ENCODE measurements around the gene ALG5. TPM values are rescaled to one million over a fixed set of nuclear protein-coding genes. Genes with fewer than 3 reads are reported as not detected.

ALG5 gene
- total and polyA plus RNA-seq, 11 donors: 8.4 to 31.8 (median 13.1) TPM

- peak; percentile 33 to 69 (median 61) for ATAC-seq
- intact Hi-C loops (cut with DNase I): loop anchor here in 4 of 10 donors (2.0 to 10.0 kb wide), 4 partner anchors 55 to 65 kb away; no protein-coding TSS in a partner anchor
Measured at GRCh38 chr13:36919171-36919832, 79.8 kb downstream of the ALG5 start.

GRCh38 chr13:36918246-36919131 lies 80.7 kb downstream of the ALG5 start:
- whole genome bisulfite sequencing, 4 donors: 34 to 35% (median 35%) methylated on average over 12 of the region's 12 CpGs
- H3K4me1 ChIP-seq: peaks cover 0 to 27% (median 4%) of the 10 kb centered on the region in 12 donors
- no peaks in the 10 kb centered on the region for H3K36me3 ChIP-seq
- intact Hi-C loops (cut with DNase I): loop anchor here in 4 of 10 donors (2.0 to 10.0 kb wide), 4 partner anchors 54 to 64 kb away; no protein-coding TSS in a partner anchor
- H3K9me3 ChIP-seq: no peaks in the 10 kb centered on the region
- H3K4me3 ChIP-seq: peak overlapping the region; percentile 49 to 85 (median 68)
- DNase-seq: no peak
- no peak for TF ChIP-seq CTCF (IDR thresholded peaks at IDR 0.05)
- no peak for TF ChIP-seq POLR2A (IDR thresholded peaks at IDR 0.05)
- ATAC-seq: peak in 1 of 4 donors; percentile 33
- H3K27ac ChIP-seq: peak overlapping the region in 11 of 12 donors; percentile 33 to 87 (median 60)
- H3K27me3 ChIP-seq: peaks cover 0 to 16% (median 0%) of the 10 kb centered on the region in 9 donors

More at GRCh38 chr13:36919171-36919832, 79.8 kb downstream of the ALG5 start:
- TF ChIP-seq POLR2A (IDR thresholded peaks at IDR 0.05): no peak
- no peak for TF ChIP-seq CTCF (IDR thresholded peaks at IDR 0.05)
- Histone ChIP-seq H3K9me3 (no peaks in the 10 kb centered on the region), H3K4me1 (peaks cover 0 to 27% (median 4%) of the 10 kb centered on the region in 12 donors), H3K27me3 (peaks cover 0 to 16% (median 0%) of the 10 kb centered on the region in 9 donors), H3K27ac (peak overlapping the region; percentile 48 to 87 (median 62)), H3K4me3 (peak overlapping the region; percentile 49 to 85 (median 68)), H3K36me3 (no peaks in the 10 kb centered on the region)
- WGBS, 4 donors: 1% methylated on average over 21 to 51 of the region's 51 CpGs
- peak in 4 of 5 donors; percentile 30 to 62 (median 48) for DNase-seq

- DNase-seq (no peak), ATAC-seq (no peak)
- H3K27me3 ChIP-seq: peaks cover 0 to 16% (median 0%) of the 10 kb centered on the region in 9 donors
- H3K27ac ChIP-seq: no peak overlapping the region
- 87 to 91% (median 90%) methylated on average over 3 of the region's 3 CpGs for WGBS, 4 donors
- H3K4me3 ChIP-seq: no peak overlapping the region
- H3K4me1 ChIP-seq: peaks cover 0 to 29% (median 6%) of the 10 kb centered on the region in 12 donors
- no peaks in the 10 kb centered on the region for H3K9me3 ChIP-seq
- intact Hi-C loops (cut with DNase I): loop anchor here in 3 of 10 donors (5.0 to 10.0 kb wide), 3 partner anchors 53 to 63 kb away; no protein-coding TSS in a partner anchor
- TF ChIP-seq CTCF (IDR thresholded peaks at IDR 0.05) (no peak), POLR2A (IDR thresholded peaks at IDR 0.05) (no peak)
- H3K36me3 ChIP-seq: no peaks in the 10 kb centered on the region
Measured at GRCh38 chr13:36917311-36917710, 81.8 kb downstream of the ALG5 start.
